ENCODE data around the gene TRPV5. TPM values are rescaled to one million over a fixed set of nuclear protein-coding genes. Genes with fewer than 3 reads are reported as not detected.

Gene TRPV5
- total RNA-seq, 2 donors from 2014 or later = not detected

DNA sequence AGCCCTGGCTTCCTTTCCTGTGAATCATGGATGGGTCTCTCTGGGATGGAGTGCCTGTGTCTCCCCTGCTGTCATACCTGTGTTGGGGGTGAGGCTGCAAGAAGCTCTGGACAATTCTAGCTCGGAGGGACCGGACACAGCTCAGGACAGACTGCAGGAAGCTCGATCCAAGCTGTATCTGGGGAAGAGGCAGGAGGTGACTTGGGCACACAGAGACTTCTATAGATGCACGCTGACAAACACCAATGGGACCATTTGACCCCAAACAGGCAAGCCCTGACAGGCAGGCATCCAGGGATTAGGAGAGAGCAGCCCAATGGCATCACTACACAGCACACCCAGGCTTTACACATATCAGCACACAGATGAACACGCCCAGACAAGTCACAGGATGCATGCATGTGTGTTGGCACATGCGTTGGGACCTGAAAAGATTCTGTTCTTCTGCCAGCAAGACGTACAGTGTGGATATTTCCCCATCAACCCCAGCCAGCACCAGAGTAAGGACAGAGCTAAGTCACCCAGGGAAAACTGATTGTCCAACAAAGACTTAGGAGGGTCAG lies 10.2 kb upstream of the TRPV5 start:
- intact Hi-C loops (cut with DNase I) = no loop called here
- DNase-seq (ENCODE audit: low spot score) = no peak

DNA sequence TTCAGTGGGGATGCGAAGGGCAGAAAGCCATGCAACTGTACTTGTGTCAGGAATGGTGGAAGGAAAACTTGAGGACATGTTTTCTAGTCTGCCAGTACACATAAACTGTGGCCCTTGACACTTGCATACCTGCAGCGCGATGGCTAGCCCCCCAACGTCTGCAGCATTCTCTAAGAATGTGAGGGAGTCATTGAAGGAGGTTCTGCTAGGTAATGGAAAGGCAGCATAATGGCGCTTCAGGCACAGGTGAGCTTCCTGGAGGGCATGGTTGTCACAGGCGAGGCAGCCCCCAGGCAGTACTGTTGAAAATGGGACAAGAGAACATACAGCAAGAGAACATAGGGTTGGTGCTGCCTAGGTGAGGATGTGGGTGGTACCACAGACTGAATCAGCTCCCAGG lies 9.2 kb upstream of the TRPV5 start:
- no peak for DNase-seq (ENCODE audit: low spot score)

DNA sequence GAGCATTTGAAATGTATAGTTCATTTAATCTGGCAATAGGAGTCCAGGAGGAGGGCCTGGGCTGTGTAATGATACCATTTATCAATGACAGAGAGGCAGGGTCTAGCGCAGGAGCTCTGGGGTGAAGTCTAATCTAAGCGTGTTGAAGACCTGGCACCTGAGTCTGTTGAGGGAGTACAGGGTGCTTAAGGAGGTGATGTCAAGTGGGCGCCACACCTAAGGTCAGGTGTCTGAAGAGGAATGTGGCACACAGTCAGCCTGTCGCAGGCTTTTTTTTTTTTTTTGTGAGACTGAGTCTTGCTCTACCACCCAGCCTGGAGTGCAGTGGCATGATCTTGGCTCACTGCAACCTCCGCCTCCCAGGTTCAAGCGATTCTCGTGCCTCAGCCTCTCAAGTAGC lies 8.0 kb upstream of the TRPV5 start:
- intact Hi-C loops (cut with DNase I) = no loop called here
- no peak for DNase-seq (ENCODE audit: low spot score)

More for the DNA sequence above, 9.2 kb upstream of the TRPV5 start:
- intact Hi-C loops (cut with DNase I) = no loop called here

DNA sequence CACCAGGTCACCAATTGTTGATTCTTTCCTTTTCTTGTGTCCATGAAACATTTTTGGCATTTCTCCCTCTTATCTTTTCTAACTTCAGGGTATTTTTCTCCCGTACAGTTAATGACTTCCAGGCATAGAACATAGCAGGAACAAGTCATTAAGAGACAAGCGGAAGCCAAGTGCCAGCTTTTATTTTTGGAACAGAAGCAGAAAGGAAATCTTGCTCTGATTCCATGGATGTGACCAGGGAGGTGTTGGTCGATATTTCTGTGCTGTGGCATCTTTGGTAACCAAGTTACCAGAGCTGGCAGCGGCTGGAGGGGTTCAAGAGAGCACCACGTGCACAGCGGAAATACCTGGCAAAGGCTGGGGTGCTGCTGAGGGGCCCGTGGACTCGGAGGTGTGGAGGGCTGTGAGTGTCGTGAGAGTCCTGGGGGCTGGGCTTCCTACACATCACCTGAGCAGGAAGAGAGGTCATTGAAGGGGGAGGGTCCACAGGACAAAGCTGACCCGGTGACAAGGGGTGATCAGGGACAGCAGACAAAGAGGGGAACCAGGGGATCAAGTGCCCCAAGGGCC lies 7.5 kb upstream of the TRPV5 start:
- intact Hi-C loops (cut with DNase I) = no loop called here
- DNase-seq (ENCODE audit: low spot score) = no peak

DNA sequence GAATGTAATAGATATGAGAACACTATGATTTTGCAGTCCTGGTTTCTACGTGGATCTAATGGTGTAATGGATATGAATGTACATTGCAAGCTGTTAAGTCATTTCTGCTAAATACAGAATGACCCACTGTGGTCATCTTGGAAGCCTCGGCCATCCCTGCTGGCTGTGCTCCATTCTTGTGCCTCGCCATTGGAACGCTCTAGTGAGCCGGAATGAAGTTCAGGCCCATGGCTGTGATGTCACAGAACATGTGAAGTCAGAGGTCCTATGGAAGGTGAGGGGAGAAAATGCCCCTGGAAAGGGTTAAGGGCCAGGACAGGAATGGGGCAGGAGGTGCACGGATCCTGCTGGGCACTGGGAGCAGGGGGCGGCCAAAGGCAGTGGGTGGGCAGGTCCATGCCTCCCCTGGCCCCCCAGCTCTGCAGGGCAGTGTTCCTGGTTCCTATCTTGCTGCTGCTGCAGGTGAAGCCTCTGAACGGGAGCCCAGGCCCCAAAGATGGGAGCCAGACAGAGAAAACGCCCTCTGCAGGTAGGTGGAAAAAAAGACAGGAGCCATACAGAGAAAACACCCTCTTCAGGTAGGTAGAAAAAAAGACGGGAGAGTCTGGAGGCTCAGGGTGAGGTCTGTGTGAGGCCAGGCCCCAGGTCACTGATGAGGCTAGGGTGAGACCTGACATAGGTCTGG lies 5.8 kb upstream of the TRPV5 start, which contains the start of gene LLCFC1:
LLCFC1 (plus strand) TSS at position 259 of the 685 bp plus-strand sequence; CDS start at position 397, 138 bp downstream.
- intact Hi-C loops (cut with DNase I) = no loop called here
- DNase-seq (ENCODE audit: low spot score) = no peak

DNA sequence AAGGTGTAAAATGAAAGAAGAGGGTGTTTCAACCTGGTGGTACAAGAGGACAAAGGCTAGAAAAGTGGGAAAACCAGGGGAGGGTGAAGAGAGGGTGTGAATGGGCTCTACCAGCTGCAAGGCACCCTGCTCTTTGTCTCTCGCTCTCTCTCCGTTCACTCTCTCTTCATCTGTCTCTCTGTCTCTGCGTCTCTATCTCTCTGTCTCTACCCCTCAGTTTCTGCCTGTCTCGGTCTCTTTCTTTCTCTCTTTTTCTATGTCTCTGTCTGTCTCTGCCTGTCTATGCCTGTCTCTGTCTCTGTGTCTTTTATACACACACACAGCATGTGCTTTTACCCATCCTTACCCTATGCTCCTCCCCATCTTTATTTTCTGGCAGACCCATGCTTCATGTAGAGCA lies 5.1 kb upstream of the TRPV5 start:
- intact Hi-C loops (cut with DNase I) = no loop called here

DNA sequence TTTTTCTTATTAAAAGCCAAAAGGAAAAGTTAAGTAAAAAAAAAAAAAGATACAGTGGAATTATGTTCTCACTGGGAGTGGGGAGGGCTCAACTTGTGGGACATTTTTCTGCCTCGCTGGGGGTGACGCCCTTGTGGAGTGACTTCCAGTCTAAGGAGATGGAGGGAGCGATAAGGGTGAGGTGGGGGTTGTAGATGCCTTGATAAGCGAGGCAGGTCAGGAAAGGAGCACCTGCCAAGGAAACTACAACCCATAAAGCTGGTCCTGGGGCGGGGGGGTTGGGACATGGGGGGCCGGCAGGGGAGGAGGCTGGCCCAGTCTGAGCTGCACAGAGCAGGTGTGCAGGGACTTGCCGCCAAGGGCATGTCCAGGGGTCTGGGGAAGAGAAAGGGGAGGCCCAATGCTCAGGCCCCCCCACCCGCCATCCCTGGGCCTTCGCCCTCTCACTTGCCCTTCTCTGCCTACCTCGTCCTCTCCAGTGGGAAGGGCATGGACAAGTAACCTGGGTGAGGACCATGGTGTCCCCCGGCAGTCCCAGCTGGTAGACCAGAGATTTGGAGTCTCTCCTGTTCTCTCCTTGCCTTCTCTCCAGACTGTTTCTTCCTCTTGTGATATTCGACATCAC lies 2.5 kb upstream of the TRPV5 start:
- no peak for DNase-seq (ENCODE audit: low spot score)
- intact Hi-C loops (cut with DNase I) = no loop called here

More for the DNA sequence above, 5.1 kb upstream of the TRPV5 start:
- DNase-seq (ENCODE audit: low spot score) = no peak

DNA sequence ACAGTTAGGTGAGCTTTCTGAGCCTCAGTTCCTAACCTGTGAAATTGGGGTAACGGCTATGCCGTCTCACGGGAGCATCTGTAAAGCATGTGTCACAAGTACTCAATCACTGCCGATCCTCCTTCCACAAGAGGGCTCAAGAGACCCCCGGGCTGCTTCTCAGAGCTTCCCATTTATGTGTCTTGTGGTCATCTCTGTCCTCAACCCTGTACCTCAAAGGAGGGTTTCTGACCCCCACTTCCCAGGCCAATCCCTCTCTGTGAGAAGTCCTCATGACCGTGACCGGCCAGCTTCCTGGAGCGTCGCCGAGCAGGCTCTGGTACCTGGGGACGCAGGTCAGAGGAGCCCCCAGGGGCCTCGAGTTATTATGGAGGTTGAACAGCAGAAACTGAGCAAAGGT lies 510 bp upstream of the TRPV5 start:
- intact Hi-C loops (cut with DNase I) = no loop called here
- DNase-seq (ENCODE audit: low spot score) = no peak

DNA sequence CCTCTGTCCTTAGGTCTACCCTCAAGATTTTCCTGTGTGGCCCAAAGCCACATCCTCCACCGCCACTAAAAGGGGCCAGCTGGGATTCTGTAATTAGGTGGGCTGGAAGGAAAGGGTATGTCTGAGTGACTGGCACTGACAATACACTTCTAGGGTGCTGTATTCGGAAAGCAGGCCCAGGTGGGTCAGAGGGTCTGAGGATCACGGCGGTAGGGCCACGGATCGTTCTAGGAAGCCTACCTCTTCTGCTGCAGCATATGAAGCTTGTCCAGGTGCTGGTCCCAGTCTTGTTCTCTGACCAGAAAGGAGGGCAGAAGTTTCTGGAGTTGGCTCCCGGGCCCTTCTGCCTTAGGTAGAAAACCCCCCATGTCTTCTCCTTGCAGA lies 462 bp downstream of the TRPV5 start:
- peak; percentile 48 for DNase-seq (ENCODE audit: low spot score)
- intact Hi-C loops (cut with DNase I) = loop anchor here in 1 of 2 donors (1.0 kb wide), 1 partner anchor 27 kb away; no protein-coding TSS in a partner anchor

DNA sequence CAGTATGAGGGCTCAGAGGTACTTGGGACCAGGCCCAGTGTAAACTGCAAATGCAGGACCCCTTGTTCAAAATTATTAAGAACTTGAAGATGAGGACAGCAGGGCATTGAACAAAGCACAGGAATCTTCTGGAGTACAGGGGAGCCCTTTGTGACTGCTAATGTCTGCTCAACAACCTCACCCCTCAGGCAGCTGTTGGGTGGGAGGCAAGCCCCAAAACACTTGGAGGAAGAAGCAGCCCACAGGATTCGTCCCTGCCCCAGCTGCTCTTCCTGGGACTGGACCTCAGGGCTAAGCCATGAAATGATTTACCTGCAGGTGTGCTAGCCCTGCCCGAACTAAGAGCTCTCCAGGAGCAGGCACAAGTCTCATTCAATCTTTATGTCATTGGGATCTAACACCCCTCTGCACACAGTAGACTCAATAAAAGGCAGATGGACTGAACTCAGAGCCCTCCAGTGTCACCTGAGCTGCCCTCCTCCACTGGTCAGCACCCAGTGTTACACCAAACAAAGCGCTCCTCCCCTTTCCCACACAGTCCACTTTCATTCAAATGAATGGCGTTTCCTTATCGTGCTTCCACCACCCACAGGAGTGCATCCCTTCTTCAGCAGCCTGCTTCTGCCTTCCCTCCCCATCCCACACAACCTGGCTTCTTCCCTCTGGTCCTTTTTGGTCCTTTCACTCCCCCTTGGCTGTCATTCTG lies 1.0 kb downstream of the TRPV5 start:
- intact Hi-C loops (cut with DNase I) = loop anchor here in 1 of 2 donors (1.0 kb wide), 1 partner anchor 26 kb away; no protein-coding TSS in a partner anchor
- no peak for DNase-seq (ENCODE audit: low spot score)

DNA sequence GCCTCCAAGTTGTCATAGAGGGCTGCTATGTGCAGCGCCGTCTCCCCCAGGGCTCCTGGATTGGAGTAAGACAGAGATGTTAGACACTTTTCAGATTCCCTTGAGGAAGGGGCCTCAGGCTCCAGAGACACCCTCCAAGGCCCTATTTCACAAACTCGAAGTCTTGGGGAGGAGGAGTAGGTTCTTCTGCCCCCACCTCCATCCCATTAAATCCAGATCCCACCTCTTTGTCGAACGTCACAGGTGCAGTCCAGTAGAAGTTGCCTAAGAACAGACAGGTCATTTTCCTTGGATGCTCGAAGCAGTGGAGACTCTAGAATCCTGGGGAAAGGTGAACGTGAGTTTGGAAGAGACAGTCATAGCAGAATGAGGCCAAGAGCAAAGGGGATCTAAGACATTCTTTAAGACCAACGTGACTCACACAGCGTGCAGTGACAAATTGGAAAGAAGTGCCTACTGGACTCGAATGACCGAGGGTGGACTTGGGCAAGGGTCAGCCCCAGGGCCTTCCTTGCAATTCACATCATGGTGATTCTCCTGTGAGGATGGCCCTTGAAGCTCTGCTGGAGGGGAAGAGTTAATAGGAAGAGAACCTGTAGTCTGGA lies 3.3 kb downstream of the TRPV5 start:
- DNase-seq (ENCODE audit: low spot score) = no peak
- intact Hi-C loops (cut with DNase I) = no loop called here

DNA sequence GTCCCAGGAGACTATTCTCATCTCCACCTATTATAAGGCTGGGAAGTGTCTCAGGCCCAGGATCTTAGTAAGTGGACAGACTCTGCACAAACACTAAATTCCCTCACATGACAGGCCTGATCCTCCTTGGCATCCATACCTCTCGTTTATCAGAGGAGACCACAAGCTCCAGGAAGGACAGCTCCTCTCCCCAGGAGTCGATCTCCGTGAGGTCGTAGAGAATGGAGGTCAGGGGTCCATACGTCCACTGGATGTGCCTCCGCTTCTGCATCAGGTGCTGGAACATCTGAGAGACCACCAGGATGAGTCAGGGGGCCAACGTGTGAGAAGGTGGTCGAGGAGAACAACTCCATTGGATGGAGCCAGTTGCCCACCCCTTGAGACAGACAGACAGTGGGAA lies 5.6 kb downstream of the TRPV5 start:
- intact Hi-C loops (cut with DNase I) = no loop called here
- DNase-seq (ENCODE audit: low spot score) = no peak

DNA sequence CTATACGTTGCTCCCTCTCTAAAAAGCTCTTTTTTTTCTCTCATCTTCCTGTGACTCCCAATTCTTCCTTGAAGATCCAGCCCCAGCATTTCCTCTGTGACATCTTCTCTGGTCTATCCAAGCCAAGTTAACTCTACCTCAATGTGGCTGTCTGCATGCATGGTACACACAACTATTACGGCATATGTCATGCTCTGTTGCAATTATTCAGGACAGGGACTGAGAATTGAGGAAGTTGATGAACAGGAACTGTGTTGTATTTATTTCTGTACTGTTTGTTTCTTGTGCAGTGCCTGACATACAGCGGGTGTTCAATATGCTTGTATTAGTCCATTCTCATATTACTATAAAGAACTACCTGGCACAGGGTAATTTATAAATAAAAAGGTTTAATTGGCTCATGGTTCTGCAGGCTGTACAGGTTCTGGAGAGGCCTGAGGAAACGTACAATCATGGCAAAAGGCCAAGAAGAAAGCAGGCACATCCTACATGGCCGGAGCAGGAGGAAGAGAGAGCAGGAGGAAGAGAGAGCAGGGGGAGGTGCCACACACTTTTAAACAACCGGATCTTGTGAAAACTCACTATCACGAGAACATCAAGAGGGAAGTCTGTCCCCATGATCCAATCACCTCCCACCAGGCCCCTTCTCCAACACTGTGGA lies 6.3 kb downstream of the TRPV5 start:
- intact Hi-C loops (cut with DNase I) = no loop called here
- DNase-seq (ENCODE audit: low spot score) = no peak

DNA sequence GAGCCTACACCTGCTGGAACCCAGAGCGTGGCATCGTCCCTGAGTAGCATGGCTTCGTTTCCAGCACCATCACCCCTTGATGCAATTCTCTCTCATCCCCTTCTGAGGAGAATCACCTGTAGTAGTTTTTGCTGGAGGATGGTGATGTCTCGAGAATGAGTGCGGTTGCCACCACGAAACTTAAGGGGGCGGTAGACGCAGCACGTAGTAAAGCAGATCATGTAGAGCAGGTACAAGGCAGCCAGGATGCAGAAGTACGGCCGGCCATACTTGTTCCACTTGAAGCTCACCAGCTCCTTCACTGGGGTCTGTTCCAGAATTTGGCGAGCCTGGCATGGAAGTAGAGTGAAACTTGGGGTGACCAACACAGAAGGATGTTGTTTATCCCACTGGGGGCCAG lies 8.1 kb downstream of the TRPV5 start:
- intact Hi-C loops (cut with DNase I) = no loop called here
- DNase-seq (ENCODE audit: low spot score) = no peak

DNA sequence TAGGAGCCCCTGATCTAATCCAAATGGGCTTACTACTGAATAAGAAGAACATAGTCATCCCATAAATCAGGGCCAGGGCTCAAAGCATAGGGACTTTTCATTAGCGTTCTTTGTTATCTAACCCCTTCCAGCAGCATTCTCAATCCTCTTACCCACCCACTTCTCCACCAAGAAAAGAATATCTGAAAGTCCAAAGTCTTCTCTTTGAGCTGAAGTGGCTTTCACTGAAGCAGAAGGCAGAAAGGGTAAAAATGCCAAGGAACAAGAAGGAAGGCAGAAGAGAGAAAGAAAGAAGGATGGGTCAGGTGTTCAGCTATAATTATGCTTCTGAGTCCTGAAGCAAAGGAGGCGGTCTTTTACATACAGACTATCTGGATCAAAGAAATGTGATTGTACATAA lies 10.2 kb downstream of the TRPV5 start:
- intact Hi-C loops (cut with DNase I) = no loop called here
- DNase-seq (ENCODE audit: low spot score) = no peak

DNA sequence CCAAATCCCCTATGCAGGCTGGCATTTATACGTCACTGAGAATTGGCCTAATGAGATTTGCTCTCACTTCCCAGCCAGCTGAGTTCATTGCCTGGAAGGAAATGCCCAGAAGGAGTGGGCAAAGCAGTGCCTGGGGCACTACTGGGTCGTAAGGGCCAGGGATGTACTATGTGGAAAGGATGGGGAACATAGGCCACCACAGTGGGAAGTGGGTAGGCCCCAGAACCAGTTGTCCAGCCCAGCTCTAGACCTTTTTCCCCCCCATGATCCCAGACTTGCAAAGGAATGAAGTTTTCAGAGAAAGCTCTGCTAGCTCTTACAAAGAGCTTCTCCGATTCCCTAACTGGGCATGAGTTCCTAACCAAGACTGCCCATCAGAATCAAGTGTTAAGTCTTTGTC lies 13.9 kb downstream of the TRPV5 start:
- intact Hi-C loops (cut with DNase I) = no loop called here

DNA sequence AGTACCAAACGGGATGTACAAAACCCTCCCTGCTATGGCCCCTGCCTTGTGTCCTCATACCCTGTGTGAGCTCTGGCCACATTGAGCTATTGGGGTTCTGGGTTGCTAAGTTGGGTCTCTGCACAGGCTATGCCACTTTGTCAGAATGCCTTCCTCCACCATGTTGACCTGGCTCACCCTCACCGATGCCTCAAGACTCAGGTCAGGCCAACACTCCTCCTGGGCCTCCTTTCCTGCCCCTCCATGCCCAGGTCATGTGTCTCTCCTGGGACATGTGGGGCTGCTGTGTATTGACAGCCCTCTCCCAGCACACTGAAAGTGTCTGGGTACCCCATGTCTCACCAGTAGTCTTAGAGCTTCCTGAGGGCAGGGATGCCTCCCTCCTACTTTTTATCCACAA lies 14.6 kb downstream of the TRPV5 start:
- no peak for DNase-seq (ENCODE audit: low spot score)
- intact Hi-C loops (cut with DNase I) = no loop called here

More for the DNA sequence above, 13.9 kb downstream of the TRPV5 start:
- DNase-seq (ENCODE audit: low spot score) = no peak

DNA sequence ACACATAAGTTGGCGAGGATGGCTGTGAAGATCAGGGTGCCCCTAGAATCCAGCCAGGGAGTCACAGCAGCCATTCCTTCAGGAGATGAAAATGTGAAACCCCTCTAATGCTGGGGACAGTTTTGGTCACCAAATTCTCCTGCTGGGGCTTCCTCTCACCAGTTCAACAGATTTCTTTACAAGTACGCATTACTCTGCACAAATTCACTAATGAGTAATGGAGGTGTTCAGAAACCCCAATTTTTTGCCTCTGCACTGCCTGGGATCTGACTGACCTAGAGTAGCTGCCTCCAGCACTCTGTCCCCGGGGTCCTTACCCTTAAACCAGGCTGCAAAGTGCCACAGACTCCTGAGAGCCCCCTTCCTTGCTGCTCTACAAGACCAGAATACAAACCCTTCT lies 16.1 kb downstream of the TRPV5 start:
- no peak for DNase-seq (ENCODE audit: low spot score)
- intact Hi-C loops (cut with DNase I) = no loop called here

DNA sequence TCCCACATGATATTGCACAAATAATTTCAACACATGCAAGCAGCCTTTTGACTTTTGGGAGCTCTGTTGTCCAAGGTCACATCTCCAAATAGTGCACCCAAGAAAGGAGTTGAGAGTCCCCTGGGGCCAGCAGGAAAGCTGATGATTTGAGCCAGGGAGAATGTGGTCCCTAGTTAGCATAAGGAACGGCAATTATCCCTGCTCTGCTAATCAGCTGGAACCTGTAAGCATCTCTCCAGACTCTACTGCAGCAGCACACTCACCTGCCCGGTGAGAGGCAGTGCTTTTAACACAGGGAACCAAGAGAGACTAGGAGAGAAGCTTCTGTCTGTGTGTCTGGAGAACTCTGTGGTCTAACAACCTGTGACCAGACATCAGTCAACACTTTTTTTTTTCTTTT lies 17.0 kb downstream of the TRPV5 start:
- no peak for DNase-seq (ENCODE audit: low spot score)
- intact Hi-C loops (cut with DNase I) = no loop called here
